Neural progenitor cell (in vitro differentiated cells): Measurements from ENCODE around the gene UBL7.

Experiments used
- EZH2 ChIP-seq: fragments of 200-600 bp; sonication (generic); IDR thresholded peaks from 2 replicates; pipeline ENCODE4 v1.6.1; 2017; ENCODE audit warnings: antibody characterized with exemption, mild to moderate bottlenecking, moderate library complexity
- TF ChIP-seq, protein P1 (sequence below): fragments of 200-600 bp; sonication (generic); IDR thresholded peaks from 2 replicates; pipeline ENCODE4 v1.5.1; 2017; ENCODE audit warnings: antibody characterized with exemption, mild to moderate bottlenecking

DNA sequence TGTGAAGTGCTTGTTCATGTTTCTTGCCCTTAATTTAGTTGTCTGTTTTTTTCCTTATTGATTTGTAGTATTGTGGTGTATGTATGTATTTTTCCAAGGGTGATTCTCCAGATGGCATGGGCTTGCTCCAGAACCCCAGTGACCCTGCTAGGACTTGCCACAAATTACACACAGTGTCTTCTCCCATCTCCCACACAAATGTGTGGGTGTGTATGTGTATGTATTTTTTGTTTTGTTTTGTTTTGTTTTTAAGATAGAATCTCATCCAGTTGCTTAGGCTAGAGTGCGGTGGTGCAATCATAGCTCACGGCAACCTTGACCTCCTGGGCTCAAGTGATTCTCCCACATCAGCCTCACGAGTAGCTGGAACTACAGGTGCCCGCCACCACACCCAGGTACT, 43.9 kb upstream of the UBL7 start:
- TF ChIP-seq, protein P1, sequence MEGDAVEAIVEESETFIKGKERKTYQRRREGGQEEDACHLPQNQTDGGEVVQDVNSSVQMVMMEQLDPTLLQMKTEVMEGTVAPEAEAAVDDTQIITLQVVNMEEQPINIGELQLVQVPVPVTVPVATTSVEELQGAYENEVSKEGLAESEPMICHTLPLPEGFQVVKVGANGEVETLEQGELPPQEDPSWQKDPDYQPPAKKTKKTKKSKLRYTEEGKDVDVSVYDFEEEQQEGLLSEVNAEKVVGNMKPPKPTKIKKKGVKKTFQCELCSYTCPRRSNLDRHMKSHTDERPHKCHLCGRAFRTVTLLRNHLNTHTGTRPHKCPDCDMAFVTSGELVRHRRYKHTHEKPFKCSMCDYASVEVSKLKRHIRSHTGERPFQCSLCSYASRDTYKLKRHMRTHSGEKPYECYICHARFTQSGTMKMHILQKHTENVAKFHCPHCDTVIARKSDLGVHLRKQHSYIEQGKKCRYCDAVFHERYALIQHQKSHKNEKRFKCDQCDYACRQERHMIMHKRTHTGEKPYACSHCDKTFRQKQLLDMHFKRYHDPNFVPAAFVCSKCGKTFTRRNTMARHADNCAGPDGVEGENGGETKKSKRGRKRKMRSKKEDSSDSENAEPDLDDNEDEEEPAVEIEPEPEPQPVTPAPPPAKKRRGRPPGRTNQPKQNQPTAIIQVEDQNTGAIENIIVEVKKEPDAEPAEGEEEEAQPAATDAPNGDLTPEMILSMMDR, result no peak
- no peak for TF ChIP-seq EZH2
